ENCODE data around the gene VPS9D1. TPM values are rescaled to one million over a fixed set of nuclear protein-coding genes. Genes with fewer than 3 reads are reported as not detected.
"Not testable (repeated sequence)": the region's sequence is repeated elsewhere in the genome, so short reads cannot be mapped to it uniquely, and the experiment has no call there.

The VPS9D1 gene
- total RNA-seq, 1 donor from 2014 or later: 17.7 TPM

- DNase-seq (ENCODE audit: low spot score): not testable (repeated sequence)
Measured at GRCh38 chr16:89664238-89664637, 56.5 kb downstream of the VPS9D1 start.

- DNase-seq (ENCODE audit: low spot score): no peak
Measured at GRCh38 chr16:89661215-89661614, 59.5 kb downstream of the VPS9D1 start.

- no peak for DNase-seq (ENCODE audit: low spot score)
Measured at GRCh38 chr16:89660146-89660545, 60.6 kb downstream of the VPS9D1 start.

- DNase-seq (ENCODE audit: low spot score): no peak
Measured at GRCh38 chr16:89658221-89658879, 62.3 kb downstream of the VPS9D1 start.

GRCh38 chr16:89657442-89658220, 63.1 kb downstream of the VPS9D1 start, which contains the start of the genes CHMP1A and SPATA33:
Gene CHMP1A, minus strand, starts transcription at chr16:89657708. Its CDS starts 120 bp downstream, at chr16:89657588.
Gene SPATA33, plus strand, starts transcription at chr16:89657836. Its CDS starts 76 bp downstream, at chr16:89657912.
- peak; percentile 92 for DNase-seq (ENCODE audit: low spot score)

Other genes with a start within 250 kb of the VPS9D1 start
- 258 TPM for gene ANKRD11, start 230.3 kb downstream of the VPS9D1 start, total RNA-seq
- gene SPG7, start 212.5 kb downstream of the VPS9D1 start, total RNA-seq: 132 TPM
- 2,389 TPM for gene RPL13, start 160.2 kb downstream of the VPS9D1 start, total RNA-seq
- gene CPNE7, start 145.1 kb downstream of the VPS9D1 start, total RNA-seq: 16.2 TPM
- gene DPEP1, start 107.3 kb downstream of the VPS9D1 start, total RNA-seq: 0.75 TPM
- gene CHMP1A, start 63.2 kb downstream of the VPS9D1 start, total RNA-seq: 84.7 TPM
- gene SPATA33, start 63.1 kb downstream of the VPS9D1 start, total RNA-seq: 7.4 TPM
- gene CDK10, start 34.2 kb downstream of the VPS9D1 start, total RNA-seq: 89.8 TPM
- gene SPATA2L, start 19.2 kb downstream of the VPS9D1 start, total RNA-seq: 7.7 TPM
- gene ZNF276, start 639 bp upstream of the VPS9D1 start, total RNA-seq: 44.1 TPM
- 8.1 TPM for gene FANCA, start 95.7 kb upstream of the VPS9D1 start, total RNA-seq
- gene SPIRE2, start 107.6 kb upstream of the VPS9D1 start, total RNA-seq: 41.6 TPM
- 224 TPM for gene TCF25, start 152.7 kb upstream of the VPS9D1 start, total RNA-seq
- 12.3 TPM for gene MC1R, start 198.0 kb upstream of the VPS9D1 start, total RNA-seq
- gene TUBB3, start 202.4 kb upstream of the VPS9D1 start, total RNA-seq: 4.1 TPM
- 45.9 TPM for gene DEF8, start 227.9 kb upstream of the VPS9D1 start, total RNA-seq